ENCODE data around the gene P2RY14.

DNA sequence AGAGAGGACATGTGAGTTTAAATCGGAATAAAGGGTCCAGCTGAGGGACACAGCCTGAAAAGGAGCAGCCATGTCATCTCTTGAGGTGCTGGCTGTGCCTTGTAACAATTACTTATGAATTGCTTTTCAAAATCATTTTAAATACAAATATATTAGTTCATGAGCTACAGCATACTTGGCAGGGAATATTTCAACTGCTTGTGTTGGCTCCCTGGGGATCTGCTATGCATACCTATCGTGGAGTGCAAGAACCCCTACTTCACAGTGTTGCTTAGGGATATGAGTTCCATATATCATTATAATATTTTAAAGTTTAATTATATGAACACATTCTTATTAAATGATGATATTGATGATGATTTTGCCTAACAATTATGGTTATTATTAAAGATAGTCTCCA lies 19.1 kb upstream of the P2RY14 start:
- TF ChIP-seq, protein P1, sequence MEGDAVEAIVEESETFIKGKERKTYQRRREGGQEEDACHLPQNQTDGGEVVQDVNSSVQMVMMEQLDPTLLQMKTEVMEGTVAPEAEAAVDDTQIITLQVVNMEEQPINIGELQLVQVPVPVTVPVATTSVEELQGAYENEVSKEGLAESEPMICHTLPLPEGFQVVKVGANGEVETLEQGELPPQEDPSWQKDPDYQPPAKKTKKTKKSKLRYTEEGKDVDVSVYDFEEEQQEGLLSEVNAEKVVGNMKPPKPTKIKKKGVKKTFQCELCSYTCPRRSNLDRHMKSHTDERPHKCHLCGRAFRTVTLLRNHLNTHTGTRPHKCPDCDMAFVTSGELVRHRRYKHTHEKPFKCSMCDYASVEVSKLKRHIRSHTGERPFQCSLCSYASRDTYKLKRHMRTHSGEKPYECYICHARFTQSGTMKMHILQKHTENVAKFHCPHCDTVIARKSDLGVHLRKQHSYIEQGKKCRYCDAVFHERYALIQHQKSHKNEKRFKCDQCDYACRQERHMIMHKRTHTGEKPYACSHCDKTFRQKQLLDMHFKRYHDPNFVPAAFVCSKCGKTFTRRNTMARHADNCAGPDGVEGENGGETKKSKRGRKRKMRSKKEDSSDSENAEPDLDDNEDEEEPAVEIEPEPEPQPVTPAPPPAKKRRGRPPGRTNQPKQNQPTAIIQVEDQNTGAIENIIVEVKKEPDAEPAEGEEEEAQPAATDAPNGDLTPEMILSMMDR (conservative IDR thresholded peaks at IDR 0.05 in 1 of 2, IDR thresholded peaks at IDR 0.05 in 1 of 2; ENCODE audit: low read depth in 1 of 2, low read length in 2 of 2) = no peak
- TF ChIP-seq EZH2 (IDR thresholded peaks at IDR 0.05; ENCODE audit: low read length, missing control alignments) = no peak

Data from fibroblast of lung (primary cell).